Inflammatory macrophage (primary cell): ENCODE measurements around the gene SLC10A6.
"Not testable (repeated sequence)": the region's sequence is repeated elsewhere in the genome, so short reads cannot be mapped to it uniquely, and the experiment has no call there.

Source experiments
- DNase-seq, 2 donors: peaks; one replicate each; pipeline ENCODE4 v3.0.0-alpha.2; 2020 to 2022
- total RNA-seq, 18 experiments: gene quantifications; one replicate each; lab custom pipeline; 2026; ENCODE audit warnings: mixed read lengths in 6 of 18, inconsistent platforms in 2 of 18; lab: John Stamatoyannopoulos, UW

The SLC10A6 gene
- 0 to 0.12 (median 0) reads per million in 18 experiments for total RNA-seq

DNA sequence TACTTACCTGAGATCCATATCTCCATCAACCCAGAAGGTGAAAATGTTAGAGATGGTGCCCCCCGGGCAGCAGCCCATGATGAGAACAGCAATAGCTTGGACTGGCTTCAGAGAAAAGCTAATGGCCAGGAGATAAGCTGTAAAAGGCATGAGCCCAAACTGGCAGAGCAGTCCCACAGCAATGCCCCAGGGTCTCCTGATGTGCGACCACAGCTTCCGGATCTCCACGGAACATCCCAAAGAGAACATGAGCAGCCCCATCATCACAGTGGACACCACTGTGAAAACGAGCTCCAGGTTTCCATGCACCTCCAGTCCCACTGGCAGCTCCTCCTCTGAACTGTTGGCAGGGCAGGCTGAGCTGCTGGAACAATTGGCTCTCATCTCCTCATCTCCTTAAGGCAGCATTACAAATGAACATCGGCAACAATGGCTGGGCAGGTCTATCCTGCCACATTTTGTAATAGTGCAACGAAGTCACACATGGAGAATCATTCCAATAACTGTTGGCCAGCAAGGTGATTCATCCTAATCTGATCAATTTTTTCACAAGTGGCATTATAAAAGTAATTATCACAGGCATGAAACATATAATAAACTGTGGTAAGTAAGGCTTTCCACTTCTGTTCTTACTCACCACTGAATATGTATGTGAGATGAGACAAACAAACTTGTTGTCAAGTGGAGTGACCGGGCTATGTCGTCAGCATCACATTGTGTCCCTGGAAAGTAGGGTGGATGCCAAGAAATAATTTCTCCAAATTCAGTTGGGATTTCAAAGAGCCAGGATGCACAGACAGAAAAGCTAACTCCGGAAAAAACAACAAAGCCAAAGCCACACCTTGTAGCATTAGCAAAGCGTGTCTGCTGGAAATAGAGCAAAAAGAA, at the start of gene SLC10A6:
TSS of gene SLC10A6 (minus strand) at position 653 of the 888 bp plus-strand sequence. CDS start at position 384, 269 bp downstream.
- no peak for DNase-seq

DNA sequence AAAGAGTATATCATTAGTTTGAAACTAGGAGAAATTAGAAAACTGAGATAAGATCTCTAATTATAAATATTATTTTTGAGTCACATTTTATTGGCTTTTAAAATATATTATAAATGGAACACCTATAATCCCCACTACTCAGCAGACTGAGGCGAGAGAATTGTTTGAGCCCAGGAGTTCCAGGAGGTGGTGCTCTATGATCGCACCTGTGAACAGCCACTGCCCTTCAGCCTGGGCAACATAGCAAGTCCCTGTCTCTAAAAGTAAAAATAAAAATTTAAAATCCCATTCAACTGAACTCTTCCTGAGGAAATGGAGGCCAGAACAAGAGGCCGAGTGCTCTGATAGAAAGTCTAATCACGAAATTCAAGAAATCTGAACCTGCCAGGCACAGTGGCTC, 49.4 kb upstream of the SLC10A6 start:
- no peak for DNase-seq

GRCh38 chr4:86896596-86896995, 47.4 kb upstream of the SLC10A6 start:
- no peak for DNase-seq

- DNase-seq, result peak; percentile 63 to 78
Observed at GRCh38 chr4:86895692-86896488, 46.7 kb upstream of the SLC10A6 start.

GRCh38 chr4:86894455-86894854, 45.3 kb upstream of the SLC10A6 start:
- peak; percentile 24 to 52 for DNase-seq

DNA sequence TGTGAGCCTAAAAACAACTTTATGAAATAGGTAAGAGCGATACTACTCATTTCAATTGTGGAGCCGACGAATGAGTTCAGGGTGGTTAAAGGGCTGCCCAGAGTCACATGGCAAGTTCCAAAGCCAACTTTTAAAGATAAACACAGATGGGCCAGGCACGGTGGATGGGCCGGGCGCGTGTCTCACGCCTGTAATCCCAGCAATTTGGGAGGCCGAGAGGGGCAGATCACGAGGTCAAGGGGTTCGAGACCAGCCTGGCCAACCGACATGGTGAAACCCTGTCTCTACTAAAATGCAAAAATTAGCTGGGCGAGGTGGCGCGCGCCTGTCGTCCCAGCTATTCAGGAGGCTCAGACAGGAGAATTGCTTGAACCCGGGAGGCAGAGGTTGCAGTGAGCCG, 44.0 kb upstream of the SLC10A6 start:
- DNase-seq, result no peak

GRCh38 chr4:86892636-86892960, 43.4 kb upstream of the SLC10A6 start:
- DNase-seq, result no peak

GRCh38 chr4:86891762-86892635, 42.8 kb upstream of the SLC10A6 start, which contains the start of gene C4orf36:
Gene C4orf36 (minus strand): TSS chr4:86892422. CDS start chr4:86891520, 902 bp downstream.
- peak in 1 of 2 donors; percentile 25 for DNase-seq

- DNase-seq, result no peak
Observed at GRCh38 chr4:86890790-86891189, 41.6 kb upstream of the SLC10A6 start.

- no peak for DNase-seq
Observed at GRCh38 chr4:86879641-86880040, 30.5 kb upstream of the SLC10A6 start.

- DNase-seq, result no peak
Observed at GRCh38 chr4:86878640-86879039, 29.5 kb upstream of the SLC10A6 start.

GRCh38 chr4:86876894-86877685, 27.9 kb upstream of the SLC10A6 start:
- no peak for DNase-seq

DNA sequence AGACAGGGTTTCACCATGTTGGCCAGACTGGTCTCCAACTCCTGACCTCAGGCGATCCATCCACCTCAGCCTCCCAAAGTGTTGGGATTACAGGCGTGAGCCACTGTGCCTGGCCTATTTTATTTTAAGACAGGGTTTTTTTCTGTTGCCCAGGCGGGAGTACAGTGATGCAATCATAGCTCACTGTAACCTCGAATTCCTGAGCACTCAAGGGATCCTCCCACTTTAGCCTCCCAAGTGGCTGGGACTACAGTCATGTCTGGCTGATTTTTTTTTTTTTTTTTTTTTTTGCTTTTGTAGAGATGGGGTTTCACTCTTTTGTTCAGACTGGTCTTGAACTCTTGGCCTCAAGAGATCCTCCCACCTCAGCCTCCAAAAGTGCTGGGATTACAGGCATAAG, 26.3 kb upstream of the SLC10A6 start:
- DNase-seq, result not testable (repeated sequence)

- no peak for DNase-seq
Observed at GRCh38 chr4:86872135-86872534, 23.0 kb upstream of the SLC10A6 start.

DNA sequence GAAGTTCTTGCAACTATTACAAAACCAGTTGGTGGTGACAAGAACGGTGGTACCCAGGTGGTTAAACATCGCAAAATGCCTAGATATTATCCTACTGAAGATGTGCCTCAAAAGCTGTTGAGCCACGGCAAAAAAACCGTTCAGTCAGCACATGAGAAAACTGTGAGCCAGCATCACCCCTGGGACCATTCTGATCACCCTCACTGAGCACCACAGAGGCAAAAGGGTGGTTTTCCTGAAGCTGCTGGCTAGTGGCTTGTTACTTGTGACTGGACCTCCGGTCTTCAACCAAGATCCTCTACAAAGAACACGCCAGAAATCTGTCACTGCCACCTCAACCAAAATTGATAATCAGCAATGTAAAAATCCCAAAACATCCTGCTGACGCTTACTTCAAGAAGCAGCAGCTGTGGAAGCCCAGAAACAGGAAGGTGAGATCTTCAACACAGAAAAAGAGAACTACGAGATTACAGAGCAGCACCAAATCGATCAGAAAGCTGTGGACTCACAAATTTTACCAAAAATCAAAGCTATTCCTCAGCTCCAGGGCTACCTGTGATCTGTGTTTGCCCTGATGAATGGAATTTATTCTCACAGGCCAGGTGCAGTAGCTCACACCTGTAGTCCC, 21.4 kb upstream of the SLC10A6 start:
- DNase-seq, result no peak

GRCh38 chr4:86857341-86858052, 8.3 kb upstream of the SLC10A6 start:
- DNase-seq, result no peak

DNA sequence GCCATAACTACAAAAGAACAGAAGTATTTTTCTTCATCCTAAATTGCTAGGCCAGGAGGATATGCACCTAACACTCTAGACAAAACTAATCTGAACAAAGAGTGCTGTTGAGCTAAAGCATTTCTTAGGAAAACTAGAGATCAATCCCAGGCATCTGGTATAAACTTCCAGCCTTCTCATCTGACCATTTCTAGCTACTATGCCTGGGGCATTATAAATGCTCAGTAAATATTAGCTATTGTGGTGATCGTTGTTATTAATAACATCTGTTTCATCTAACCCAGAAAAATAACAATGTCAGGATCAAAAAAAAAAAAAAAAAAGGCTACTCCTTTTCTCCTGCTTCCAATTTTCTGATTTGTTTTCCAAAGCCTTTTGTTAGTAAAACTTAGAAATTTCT, 7.7 kb upstream of the SLC10A6 start:
- DNase-seq, result no peak

DNA sequence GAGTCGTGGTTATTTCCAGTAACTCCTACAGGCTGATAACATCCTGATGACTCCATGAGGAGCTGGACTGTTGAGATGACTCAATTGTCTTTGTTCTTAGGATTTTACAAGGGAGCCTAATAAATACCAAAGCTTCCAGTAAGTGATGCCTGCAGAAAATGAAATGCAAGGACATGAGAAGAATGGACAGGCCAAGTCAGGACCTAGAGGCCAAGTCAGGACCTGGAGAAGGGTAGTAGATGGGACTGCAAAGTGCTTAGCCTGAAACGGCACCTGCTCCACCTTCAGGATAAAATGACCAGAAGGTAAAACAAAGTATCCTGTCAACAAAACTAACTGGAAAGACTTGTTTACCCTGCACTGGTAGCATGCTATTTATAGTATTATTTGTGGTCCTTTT, 6.4 kb upstream of the SLC10A6 start:
- DNase-seq, result no peak

- DNase-seq, result no peak
Observed at GRCh38 chr4:86853209-86853608, 4.0 kb upstream of the SLC10A6 start.

DNA sequence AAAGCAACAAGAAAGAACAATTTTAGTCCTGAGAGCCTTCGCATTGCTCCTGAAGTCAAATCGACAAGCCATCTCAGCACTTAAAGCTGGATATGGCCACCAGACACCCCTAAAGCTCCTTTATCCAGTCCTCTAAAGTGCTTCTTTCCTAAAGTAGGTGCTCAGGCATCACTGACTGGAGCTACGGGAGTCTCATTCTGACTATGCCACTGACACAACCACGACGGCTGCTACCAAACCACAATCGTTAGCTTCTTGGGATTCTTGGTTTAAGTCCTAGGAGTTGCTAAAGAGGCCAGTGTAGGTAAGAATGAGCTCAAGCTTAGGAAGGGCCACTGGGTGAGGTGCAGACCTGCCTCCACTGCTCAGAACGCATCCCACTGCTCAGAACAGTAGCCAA, 1.0 kb downstream of the SLC10A6 start:
- no peak for DNase-seq

DNA sequence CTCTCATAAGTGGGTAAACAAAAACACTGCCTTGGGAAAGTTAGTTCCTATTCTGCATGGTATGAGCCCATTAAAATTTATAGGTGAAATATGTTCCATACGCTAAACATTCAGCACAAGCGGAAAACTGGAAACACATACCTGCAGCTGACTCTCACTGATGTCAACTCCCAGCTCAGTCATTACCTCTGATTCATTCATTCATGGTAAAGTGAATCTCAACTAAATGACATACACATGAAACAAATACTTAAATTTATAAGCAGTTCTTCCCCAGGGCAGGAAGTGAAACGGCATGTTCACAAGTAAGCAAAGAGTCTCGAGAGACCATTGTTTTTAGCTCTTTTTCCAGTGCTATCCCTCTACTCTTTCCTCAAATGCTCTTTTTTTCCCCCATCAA, 1.6 kb downstream of the SLC10A6 start:
- no peak for DNase-seq
